ENCODE measurements around the gene CHCHD6. TPM values are rescaled to one million over a fixed set of nuclear protein-coding genes. Genes with fewer than 3 reads are reported as not detected.

Gene CHCHD6
- total RNA-seq, 1 donor: 10.9 TPM

DNA sequence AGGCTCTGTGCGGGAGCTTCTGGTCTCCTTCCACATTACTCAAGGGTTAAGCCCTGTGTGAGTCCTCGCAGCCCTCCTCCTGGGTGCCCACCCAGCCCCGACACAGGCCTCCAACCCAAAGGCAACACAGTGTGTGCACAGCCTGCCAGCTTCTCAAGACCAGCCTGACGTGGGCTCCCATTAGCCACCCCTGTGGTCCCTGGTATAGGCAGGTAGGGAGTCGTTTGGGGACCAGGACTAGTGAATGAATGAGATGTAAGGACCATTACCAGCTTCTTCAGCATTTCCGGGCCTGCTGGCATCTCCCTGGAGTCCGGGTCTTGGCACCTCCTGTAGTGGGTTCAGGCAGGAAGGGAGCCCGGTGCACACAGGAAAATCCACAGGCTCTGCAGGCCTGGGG is 258.7 kb downstream of the CHCHD6 start:
- no peak overlapping the region for H3K4me2 ChIP-seq (ENCODE audit: insufficient read depth, low read length)
- no peaks in the 10 kb centered on the region for H3K9me3 ChIP-seq (ENCODE audit: low read depth, low read length)
- H3K79me2 ChIP-seq (ENCODE audit: insufficient read depth, low read length): no peaks in the 10 kb centered on the region
- H3K4me3 ChIP-seq (ENCODE audit: insufficient read depth, low read length): no peak overlapping the region
- no peaks in the 10 kb centered on the region for H3K36me3 ChIP-seq (ENCODE audit: insufficient read depth, low read length)
- peaks cover 20% of the 10 kb centered on the region for H3K4me1 ChIP-seq (ENCODE audit: insufficient read depth, low read length)
- H2AFZ ChIP-seq (ENCODE audit: low read length): no peak overlapping the region
- DNase-seq (ENCODE audit: insufficient read length, low spot score, missing footprints): peak; percentile 31
- TF ChIP-seq, protein P1, sequence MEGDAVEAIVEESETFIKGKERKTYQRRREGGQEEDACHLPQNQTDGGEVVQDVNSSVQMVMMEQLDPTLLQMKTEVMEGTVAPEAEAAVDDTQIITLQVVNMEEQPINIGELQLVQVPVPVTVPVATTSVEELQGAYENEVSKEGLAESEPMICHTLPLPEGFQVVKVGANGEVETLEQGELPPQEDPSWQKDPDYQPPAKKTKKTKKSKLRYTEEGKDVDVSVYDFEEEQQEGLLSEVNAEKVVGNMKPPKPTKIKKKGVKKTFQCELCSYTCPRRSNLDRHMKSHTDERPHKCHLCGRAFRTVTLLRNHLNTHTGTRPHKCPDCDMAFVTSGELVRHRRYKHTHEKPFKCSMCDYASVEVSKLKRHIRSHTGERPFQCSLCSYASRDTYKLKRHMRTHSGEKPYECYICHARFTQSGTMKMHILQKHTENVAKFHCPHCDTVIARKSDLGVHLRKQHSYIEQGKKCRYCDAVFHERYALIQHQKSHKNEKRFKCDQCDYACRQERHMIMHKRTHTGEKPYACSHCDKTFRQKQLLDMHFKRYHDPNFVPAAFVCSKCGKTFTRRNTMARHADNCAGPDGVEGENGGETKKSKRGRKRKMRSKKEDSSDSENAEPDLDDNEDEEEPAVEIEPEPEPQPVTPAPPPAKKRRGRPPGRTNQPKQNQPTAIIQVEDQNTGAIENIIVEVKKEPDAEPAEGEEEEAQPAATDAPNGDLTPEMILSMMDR (IDR thresholded peaks at IDR 0.05; ENCODE audit: extremely low read depth, low read depth, low read length): no peak
- H3K27ac ChIP-seq (ENCODE audit: low read depth, low read length): no peak overlapping the region
- no peaks in the 10 kb centered on the region for H4K20me1 ChIP-seq (ENCODE audit: insufficient read depth, low read length)
- no peaks in the 10 kb centered on the region for H3K27me3 ChIP-seq (ENCODE audit: insufficient read depth, low read length)

DNA sequence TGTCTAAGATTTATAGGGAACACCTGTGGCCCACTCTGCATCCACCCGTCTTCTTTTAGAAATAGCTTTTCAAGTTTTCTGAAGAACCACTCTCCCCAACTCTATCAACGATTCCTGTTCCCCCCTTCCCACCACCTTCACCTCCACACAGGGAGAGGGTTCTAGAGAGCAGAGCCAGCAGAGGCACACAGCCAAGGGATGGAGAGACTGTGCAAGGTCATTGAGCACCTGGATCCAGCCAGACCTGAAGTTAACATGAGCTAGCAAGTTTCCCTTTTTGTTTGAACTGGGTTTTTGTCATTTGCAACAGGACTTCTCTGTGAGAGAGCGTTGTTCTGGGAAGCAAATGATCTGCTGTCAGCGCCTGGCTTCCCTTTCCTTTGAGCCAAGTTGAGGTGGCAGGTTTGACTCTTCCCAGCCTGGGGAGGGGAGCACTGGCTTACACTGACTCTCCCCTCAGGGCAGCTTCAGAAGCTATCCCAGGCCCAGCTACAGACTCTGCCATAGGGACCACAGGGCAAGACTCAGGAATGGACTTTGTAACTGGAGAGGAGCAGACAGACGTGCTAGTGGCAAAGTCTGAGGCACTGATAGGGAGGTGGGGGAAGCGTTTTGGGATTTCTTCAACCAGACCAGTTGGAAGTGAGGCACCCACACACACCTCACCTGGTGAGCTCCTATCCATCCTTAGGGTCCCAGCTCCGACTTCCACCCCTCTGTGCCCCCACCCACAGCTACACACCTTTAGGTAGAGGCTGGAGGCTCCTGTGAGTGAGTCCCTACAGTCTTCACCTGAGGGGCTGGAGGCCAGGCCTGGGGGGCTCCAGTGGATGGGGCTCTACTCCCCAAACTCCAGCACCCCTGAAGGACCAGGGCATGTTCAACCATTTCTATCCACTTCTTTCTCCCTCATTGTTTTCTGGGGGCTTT is 259.5 kb downstream of the CHCHD6 start:
- Histone ChIP-seq H3K9me3 (ENCODE audit: low read depth, low read length) (no peaks in the 10 kb centered on the region), H2AFZ (ENCODE audit: low read length) (no peak overlapping the region), H3K79me2 (ENCODE audit: insufficient read depth, low read length) (no peaks in the 10 kb centered on the region), H3K27me3 (ENCODE audit: insufficient read depth, low read length) (no peaks in the 10 kb centered on the region), H3K36me3 (ENCODE audit: insufficient read depth, low read length) (no peaks in the 10 kb centered on the region), H3K4me2 (ENCODE audit: insufficient read depth, low read length) (no peak overlapping the region), H3K27ac (ENCODE audit: low read depth, low read length) (no peak overlapping the region), H3K4me1 (ENCODE audit: insufficient read depth, low read length) (peaks cover 24% of the 10 kb centered on the region), H4K20me1 (ENCODE audit: insufficient read depth, low read length) (no peaks in the 10 kb centered on the region), H3K4me3 (ENCODE audit: insufficient read depth, low read length) (no peak overlapping the region)
- DNase-seq (ENCODE audit: insufficient read length, low spot score, missing footprints): peak; percentile 70
- TF ChIP-seq, protein P1 (IDR thresholded peaks at IDR 0.05; ENCODE audit: extremely low read depth, low read depth, low read length): no peak

DNA sequence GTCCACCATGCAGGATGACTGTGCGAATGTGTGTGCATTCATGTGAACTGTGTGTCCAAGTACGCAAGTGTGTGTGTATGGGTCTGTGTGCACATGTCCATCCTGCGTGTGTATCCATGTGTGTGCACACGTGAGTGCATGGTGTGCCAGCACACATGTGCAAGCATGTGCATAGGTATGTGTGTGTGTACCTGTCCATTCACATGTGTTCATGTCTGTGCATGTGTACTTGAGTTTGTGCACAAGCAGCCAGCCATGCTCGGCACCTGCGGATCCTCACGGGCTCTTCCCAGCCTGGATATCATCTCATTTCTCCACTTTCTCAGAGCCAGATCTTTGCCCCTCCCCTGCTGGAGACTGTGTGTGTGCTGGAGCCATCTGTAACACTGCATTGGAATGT is 260.2 kb downstream of the CHCHD6 start:
- H3K4me1 ChIP-seq (ENCODE audit: insufficient read depth, low read length): peaks cover 31% of the 10 kb centered on the region
- TF ChIP-seq, protein P1 (IDR thresholded peaks at IDR 0.05; ENCODE audit: extremely low read depth, low read depth, low read length): no peak
- H3K79me2 ChIP-seq (ENCODE audit: insufficient read depth, low read length): no peaks in the 10 kb centered on the region
- H3K27ac ChIP-seq (ENCODE audit: low read depth, low read length): no peak overlapping the region
- H4K20me1 ChIP-seq (ENCODE audit: insufficient read depth, low read length): no peaks in the 10 kb centered on the region
- DNase-seq (ENCODE audit: insufficient read length, low spot score, missing footprints): no peak
- no peak overlapping the region for H2AFZ ChIP-seq (ENCODE audit: low read length)
- H3K4me2 ChIP-seq (ENCODE audit: insufficient read depth, low read length): no peak overlapping the region
- H3K4me3 ChIP-seq (ENCODE audit: insufficient read depth, low read length): no peak overlapping the region
- H3K27me3 ChIP-seq (ENCODE audit: insufficient read depth, low read length): no peaks in the 10 kb centered on the region
- H3K9me3 ChIP-seq (ENCODE audit: low read depth, low read length): no peaks in the 10 kb centered on the region
- no peaks in the 10 kb centered on the region for H3K36me3 ChIP-seq (ENCODE audit: insufficient read depth, low read length)

DNA sequence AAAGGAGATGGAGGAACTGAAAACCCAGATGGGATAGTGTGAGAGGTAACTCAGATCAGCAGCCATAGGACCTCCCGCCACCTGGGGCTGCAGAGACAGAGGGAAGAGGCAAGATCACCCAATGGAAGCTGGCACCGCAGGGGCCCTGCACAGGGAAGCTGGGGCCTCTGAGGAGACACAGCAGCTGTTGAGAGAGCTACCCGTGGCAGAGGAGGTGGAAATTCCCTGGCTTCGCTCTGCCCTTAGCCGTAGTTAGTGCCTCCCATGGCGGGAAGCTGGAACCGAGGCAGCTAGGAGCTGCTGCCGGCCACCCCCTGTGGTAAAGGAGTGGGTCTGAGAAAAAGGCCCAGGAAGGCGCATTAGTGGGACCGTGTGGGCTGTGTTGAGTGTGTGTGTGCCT is 260.9 kb downstream of the CHCHD6 start:
- H3K9me3 ChIP-seq (ENCODE audit: low read depth, low read length): no peaks in the 10 kb centered on the region
- H3K79me2 ChIP-seq (ENCODE audit: insufficient read depth, low read length): no peaks in the 10 kb centered on the region
- H3K36me3 ChIP-seq (ENCODE audit: insufficient read depth, low read length): no peaks in the 10 kb centered on the region
- no peak overlapping the region for H2AFZ ChIP-seq (ENCODE audit: low read length)
- TF ChIP-seq, protein P1 (IDR thresholded peaks at IDR 0.05; ENCODE audit: extremely low read depth, low read depth, low read length): no peak
- H3K27ac ChIP-seq (ENCODE audit: low read depth, low read length): no peak overlapping the region
- no peak overlapping the region for H3K4me2 ChIP-seq (ENCODE audit: insufficient read depth, low read length)
- no peak overlapping the region for H3K4me3 ChIP-seq (ENCODE audit: insufficient read depth, low read length)
- H3K4me1 ChIP-seq (ENCODE audit: insufficient read depth, low read length): peaks cover 35% of the 10 kb centered on the region
- no peaks in the 10 kb centered on the region for H4K20me1 ChIP-seq (ENCODE audit: insufficient read depth, low read length)
- no peak for DNase-seq (ENCODE audit: insufficient read length, low spot score, missing footprints)
- no peaks in the 10 kb centered on the region for H3K27me3 ChIP-seq (ENCODE audit: insufficient read depth, low read length)
